ENCODE measurements around the gene TMEM200A. TPM values are rescaled to one million over a fixed set of nuclear protein-coding genes. Genes with fewer than 3 reads are reported as not detected.

The TMEM200A gene
- total and polyA plus RNA-seq, 2 donors (not counting 3 experiments of a cell fraction or from before 2014, with no cell fraction given) = 0.58 to 0.75 TPM

GRCh38 chr6:130320908-130321307 is 44.9 kb upstream of the TMEM200A start:
- Histone ChIP-seq H3K4me3 (replicated peaks in 1 of 3; ENCODE audit: insufficient read depth in 1 of 3, low read depth in 1 of 3, low read length in 3 of 3) (no peak overlapping the region), H3K4me2 (ENCODE audit: insufficient read depth, low read length) (no peak overlapping the region), H3K9me1 (replicated peaks; ENCODE audit: control insufficient read depth, extremely low read depth, insufficient read depth, low read length) (no peaks in the 10 kb centered on the region), H3K27me3 (ENCODE audit: control insufficient read depth in 2 of 2, insufficient read depth in 2 of 2, low read length in 2 of 2) (peaks cover 0 to 9% of the 10 kb centered on the region in 2 experiments), H3K9me3 (replicated peaks; ENCODE audit: control insufficient read depth, insufficient read depth, low read length) (no peaks in the 10 kb centered on the region), H4K20me1 (replicated peaks; ENCODE audit: control insufficient read depth, extremely low read depth, insufficient read depth, low read length) (no peaks in the 10 kb centered on the region), H3K4me1 (ENCODE audit: control insufficient read depth, extremely low read depth, insufficient read depth, low read length) (no peaks in the 10 kb centered on the region), H3K27ac (ENCODE audit: insufficient read depth, low read depth, low read length) (no peak overlapping the region), H3K36me3 (ENCODE audit: control insufficient read depth in 2 of 2, extremely low read depth in 1 of 2, insufficient read depth in 2 of 2, low read length in 2 of 2) (no peaks in the 10 kb centered on the region), H3K79me2 (ENCODE audit: control insufficient read depth, insufficient read depth, low read length) (no peaks in the 10 kb centered on the region), H3K9ac (replicated peaks; ENCODE audit: extremely low read depth, insufficient read depth, low read length) (no peak overlapping the region), H2AFZ (ENCODE audit: low read depth, low read length) (no peak overlapping the region)
- DNase-seq (ENCODE audit: low read depth, low spot score) = no peak
- ChIA-PET CTCF (interaction anchor here (1.1 to 9.0 kb wide), 9 partner anchors 14 to 552 kb away, joined by 3 to 221 read pairs (median 12); no protein-coding TSS in a partner anchor), POLR2A (no interaction called here)
- intact Hi-C loops (cut with micrococcal nuclease) = loop anchor here (1.0 kb wide), 1 partner anchor 42 kb away; no protein-coding TSS in a partner anchor
- no TSS peak for BruUV-seq (replicated peaks)
- TF ChIP-seq POLR2AphosphoS5 (IDR thresholded peaks at IDR 0.05; ENCODE audit: insufficient read depth, low read depth, low read length) (no peak), POLR2A (IDR thresholded peaks at IDR 0.05; ENCODE audit: low read depth, low read length) (no peak), MYC (IDR thresholded peaks at IDR 0.05; ENCODE audit: low read depth, low read length) (no peak)
- no peak for FAIRE-seq
- dilution Hi-C loops (cut with MboI; ENCODE audit: extremely low pct_ligation_motif_present, low sequenced_read_pairs) = no loop called here

GRCh38 chr6:130322673-130323268 is 43.0 kb upstream of the TMEM200A start:
- Histone ChIP-seq H3K9me1 (replicated peaks; ENCODE audit: control insufficient read depth, extremely low read depth, insufficient read depth, low read length) (no peaks in the 10 kb centered on the region), H3K4me3 (replicated peaks in 1 of 3; ENCODE audit: insufficient read depth in 1 of 3, low read depth in 1 of 3, low read length in 3 of 3) (no peak overlapping the region), H3K36me3 (ENCODE audit: control insufficient read depth in 2 of 2, extremely low read depth in 1 of 2, insufficient read depth in 2 of 2, low read length in 2 of 2) (no peaks in the 10 kb centered on the region), H3K9me3 (replicated peaks; ENCODE audit: control insufficient read depth, insufficient read depth, low read length) (no peaks in the 10 kb centered on the region), H3K4me2 (ENCODE audit: insufficient read depth, low read length) (no peak overlapping the region), H4K20me1 (replicated peaks; ENCODE audit: control insufficient read depth, extremely low read depth, insufficient read depth, low read length) (no peaks in the 10 kb centered on the region), H3K9ac (replicated peaks; ENCODE audit: extremely low read depth, insufficient read depth, low read length) (no peak overlapping the region), H3K27ac (ENCODE audit: insufficient read depth, low read depth, low read length) (no peak overlapping the region), H3K79me2 (ENCODE audit: control insufficient read depth, insufficient read depth, low read length) (no peaks in the 10 kb centered on the region), H2AFZ (ENCODE audit: low read depth, low read length) (no peak overlapping the region), H3K4me1 (ENCODE audit: control insufficient read depth, extremely low read depth, insufficient read depth, low read length) (no peaks in the 10 kb centered on the region), H3K27me3 (ENCODE audit: control insufficient read depth in 2 of 2, insufficient read depth in 2 of 2, low read length in 2 of 2) (peaks cover 0 to 9% of the 10 kb centered on the region in 2 experiments)
- TF ChIP-seq CTCF (IDR thresholded peaks at IDR 0.05; ENCODE audit: extremely low read depth in 1 of 2, insufficient read depth in 1 of 2, low read depth in 1 of 2, low read length in 2 of 2) (peak; percentile 74), MAX (IDR thresholded peaks at IDR 0.05; ENCODE audit: insufficient read depth, insufficient read length) (no peak), JUN (IDR thresholded peaks at IDR 0.05; ENCODE audit: borderline replicate concordance, insufficient read depth, insufficient read length, low read depth) (no peak), EZH2 (IDR thresholded peaks at IDR 0.05; ENCODE audit: borderline replicate concordance, low read depth, low read length, severe bottlenecking) (no peak), POLR2AphosphoS5 (IDR thresholded peaks at IDR 0.05; ENCODE audit: insufficient read depth, low read depth, low read length) (no peak)
- BruUV-seq (replicated peaks) = no TSS peak
- intact Hi-C loops (cut with micrococcal nuclease) = loop anchor here (1.0 kb wide), 4 partner anchors 376 to 550 kb away; no protein-coding TSS in a partner anchor
- DNase-seq (ENCODE audit: low read depth, low spot score) (peak; percentile 53), FAIRE-seq (peak; percentile 94)
- dilution Hi-C loops (cut with MboI; ENCODE audit: extremely low pct_ligation_motif_present, low sequenced_read_pairs) = no loop called here
- CTCF ChIA-PET = interaction anchor here (1.0 to 9.0 kb wide), 21 partner anchors 8 to 823 kb away, joined by 3 to 221 read pairs (median 5); partner anchors contain the start of gene TMEM200A
- POLR2A ChIA-PET = no interaction called here

Measured in endothelial cell of umbilical vein (primary cell).